Tracheal epithelial cell (primary cell): ENCODE results near the gene C8B. TPM values are rescaled to one million over a fixed set of nuclear protein-coding genes. Genes with fewer than 3 reads are reported as not detected.

Experiments used
- total RNA-seq: library from RNA; depleted of rRNA; stranded (reverse); fragments of >200 nt; gene quantifications from 2 replicates; pipeline ENCODE4 v1.2.1, GENCODE V29; 2014

C8B gene
- total RNA-seq, result not detected in 2 replicates

DNA sequence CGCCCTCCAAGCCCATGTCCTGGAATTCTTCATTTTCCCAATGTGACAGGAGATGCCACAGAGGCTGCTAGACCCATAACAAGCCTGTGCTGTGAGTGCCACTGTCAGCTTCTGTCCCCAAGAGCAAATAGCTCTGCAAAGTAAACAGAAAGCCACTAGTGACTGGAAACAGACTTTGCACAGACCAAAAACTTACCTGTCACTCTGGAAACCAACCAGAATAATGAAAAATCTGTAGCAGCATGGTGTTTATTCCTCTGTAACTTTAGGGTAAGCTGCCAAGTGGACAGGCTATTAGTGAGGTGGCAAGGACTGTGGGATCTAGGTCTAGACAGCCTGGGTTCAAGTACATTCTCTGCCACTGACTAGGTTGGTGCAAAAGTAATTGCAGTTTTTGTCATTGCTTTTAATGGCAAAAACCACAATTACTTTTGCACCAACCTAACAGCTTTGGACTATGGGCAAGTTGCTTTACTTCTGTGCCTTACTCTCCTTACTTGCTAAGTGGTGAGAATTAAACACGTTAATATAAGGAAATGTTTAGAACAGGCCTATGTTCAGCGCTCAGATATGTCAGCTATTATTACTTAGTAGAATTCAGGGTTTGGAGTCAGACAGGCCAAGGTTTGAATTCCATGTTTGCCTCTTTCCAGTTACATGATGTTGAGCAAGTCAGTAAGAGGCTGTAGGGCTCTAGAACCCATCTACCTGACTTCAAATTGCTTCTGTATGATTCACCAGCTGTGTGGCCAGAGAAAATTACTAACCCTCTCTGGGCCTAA, at the start of gene C8B:
Gene C8B (minus strand): TSS at position 100 of the 782 bp plus-strand sequence. CDS start 67 bp downstream, at position 33.

Other genes with a start within 250 kb of the C8B start
- 0.24 TPM in 1 of 2 replicates, not detected in the other for gene FYB2, start 146.6 kb downstream of the C8B start, total RNA-seq
- not detected in 2 replicates for gene C8A, start 111.2 kb downstream of the C8B start, total RNA-seq